Measurements from ENCODE around the gene SLIT3. TPM values are rescaled to one million over a fixed set of nuclear protein-coding genes. Genes with fewer than 3 reads are reported as not detected.

The SLIT3 gene
- total RNA-seq, 1 experiment from 2014 or later, result 2.0 TPM

- H3K4me3 ChIP-seq, result no peak overlapping the region
- H3K27me3 ChIP-seq, result no peaks in the 10 kb centered on the region
- no peaks in the 10 kb centered on the region for H3K4me1 ChIP-seq
- no peaks in the 10 kb centered on the region for H3K9me3 ChIP-seq (replicated peaks)
- no peak overlapping the region for H3K27ac ChIP-seq
- DNase-seq, result no peak
- no peaks in the 10 kb centered on the region for H3K36me3 ChIP-seq
Observed at GRCh38 chr5:168979135-168979534, 321.8 kb downstream of the SLIT3 start.

GRCh38 chr5:168978500-168978899 is 322.4 kb downstream of the SLIT3 start:
- Histone ChIP-seq H3K4me3 (no peak overlapping the region), H3K27me3 (no peaks in the 10 kb centered on the region), H3K4me1 (no peaks in the 10 kb centered on the region), H3K36me3 (no peaks in the 10 kb centered on the region), H3K9me3 (replicated peaks) (no peaks in the 10 kb centered on the region), H3K27ac (no peak overlapping the region)
- DNase-seq, result no peak

- Histone ChIP-seq H3K36me3 (no peaks in the 10 kb centered on the region), H3K27ac (no peak overlapping the region), H3K27me3 (no peaks in the 10 kb centered on the region), H3K4me1 (no peaks in the 10 kb centered on the region), H3K4me3 (no peak overlapping the region), H3K9me3 (replicated peaks) (no peaks in the 10 kb centered on the region)
- no peak for DNase-seq
Observed at GRCh38 chr5:168978015-168978414, 322.9 kb downstream of the SLIT3 start.

- Histone ChIP-seq H3K4me3 (no peak overlapping the region), H3K9me3 (replicated peaks) (no peaks in the 10 kb centered on the region), H3K36me3 (no peaks in the 10 kb centered on the region), H3K4me1 (no peaks in the 10 kb centered on the region), H3K27me3 (no peaks in the 10 kb centered on the region), H3K27ac (no peak overlapping the region)
- DNase-seq, result no peak
Observed at GRCh38 chr5:168976311-168976970, 324.5 kb downstream of the SLIT3 start.

- no peak overlapping the region for H3K4me3 ChIP-seq
- H3K27me3 ChIP-seq, result no peaks in the 10 kb centered on the region
- no peaks in the 10 kb centered on the region for H3K36me3 ChIP-seq
- DNase-seq, result no peak
- H3K9me3 ChIP-seq (replicated peaks), result no peaks in the 10 kb centered on the region
- H3K4me1 ChIP-seq, result no peaks in the 10 kb centered on the region
- H3K27ac ChIP-seq, result no peak overlapping the region
Observed at GRCh38 chr5:168975331-168975730, 325.6 kb downstream of the SLIT3 start.

- H3K27ac ChIP-seq, result no peak overlapping the region
- no peaks in the 10 kb centered on the region for H3K4me1 ChIP-seq
Observed at GRCh38 chr5:168974082-168974481, 326.9 kb downstream of the SLIT3 start.

GRCh38 chr5:168972731-168973130 is 328.2 kb downstream of the SLIT3 start:
- DNase-seq, result no peak
- Histone ChIP-seq H3K36me3 (no peaks in the 10 kb centered on the region), H3K9me3 (replicated peaks) (no peaks in the 10 kb centered on the region), H3K27me3 (no peaks in the 10 kb centered on the region), H3K27ac (no peak overlapping the region), H3K4me3 (no peak overlapping the region), H3K4me1 (no peaks in the 10 kb centered on the region)

More at GRCh38 chr5:168974082-168974481, 326.9 kb downstream of the SLIT3 start:
- Histone ChIP-seq H3K4me3 (no peak overlapping the region), H3K36me3 (no peaks in the 10 kb centered on the region), H3K27me3 (no peaks in the 10 kb centered on the region), H3K9me3 (replicated peaks) (no peaks in the 10 kb centered on the region)
- no peak for DNase-seq

- Histone ChIP-seq H3K4me1 (no peaks in the 10 kb centered on the region), H3K4me3 (no peak overlapping the region), H3K9me3 (replicated peaks) (no peaks in the 10 kb centered on the region), H3K27me3 (no peaks in the 10 kb centered on the region), H3K36me3 (no peaks in the 10 kb centered on the region), H3K27ac (no peak overlapping the region)
- DNase-seq, result no peak
Observed at GRCh38 chr5:168971100-168971499, 329.8 kb downstream of the SLIT3 start.

- Histone ChIP-seq H3K36me3 (no peaks in the 10 kb centered on the region), H3K27ac (no peak overlapping the region), H3K27me3 (no peaks in the 10 kb centered on the region), H3K4me3 (no peak overlapping the region), H3K9me3 (replicated peaks) (no peaks in the 10 kb centered on the region), H3K4me1 (no peaks in the 10 kb centered on the region)
- no peak for DNase-seq
Observed at GRCh38 chr5:168969326-168969886, 331.5 kb downstream of the SLIT3 start.

GRCh38 chr5:168967882-168968620 is 332.9 kb downstream of the SLIT3 start:
- H3K4me3 ChIP-seq, result no peak overlapping the region
- no peaks in the 10 kb centered on the region for H3K27me3 ChIP-seq
- no peaks in the 10 kb centered on the region for H3K9me3 ChIP-seq (replicated peaks)
- no peaks in the 10 kb centered on the region for H3K4me1 ChIP-seq
- no peak for DNase-seq
- no peak overlapping the region for H3K27ac ChIP-seq
- H3K36me3 ChIP-seq, result no peaks in the 10 kb centered on the region

- DNase-seq, result no peak
- Histone ChIP-seq H3K27ac (no peak overlapping the region), H3K36me3 (no peaks in the 10 kb centered on the region), H3K9me3 (replicated peaks) (no peaks in the 10 kb centered on the region), H3K27me3 (peaks cover 3% of the 10 kb centered on the region; the same call in 1 of the 2 replicates), H3K4me3 (no peak overlapping the region), H3K4me1 (no peaks in the 10 kb centered on the region)
Observed at GRCh38 chr5:168965638-168966037, 335.3 kb downstream of the SLIT3 start.

GRCh38 chr5:168964182-168964581 is 336.8 kb downstream of the SLIT3 start:
- Histone ChIP-seq H3K27ac (no peak overlapping the region), H3K9me3 (replicated peaks) (no peaks in the 10 kb centered on the region), H3K4me1 (no peaks in the 10 kb centered on the region), H3K4me3 (no peak overlapping the region), H3K27me3 (peaks cover 3% of the 10 kb centered on the region; the same call in 1 of the 2 replicates), H3K36me3 (no peaks in the 10 kb centered on the region)
- DNase-seq, result no peak

- no peaks in the 10 kb centered on the region for H3K9me3 ChIP-seq (replicated peaks)
- no peaks in the 10 kb centered on the region for H3K4me1 ChIP-seq
- DNase-seq, result no peak
- H3K27ac ChIP-seq, result no peak overlapping the region
- no peaks in the 10 kb centered on the region for H3K36me3 ChIP-seq
- no peak overlapping the region for H3K4me3 ChIP-seq
- H3K27me3 ChIP-seq, result peaks cover 3% of the 10 kb centered on the region; the same call in 1 of the 2 replicates
Observed at GRCh38 chr5:168962306-168962705, 338.6 kb downstream of the SLIT3 start.

GRCh38 chr5:168961681-168962080 is 339.3 kb downstream of the SLIT3 start:
- Histone ChIP-seq H3K36me3 (no peaks in the 10 kb centered on the region), H3K4me1 (no peaks in the 10 kb centered on the region), H3K4me3 (no peak overlapping the region), H3K9me3 (replicated peaks) (no peaks in the 10 kb centered on the region), H3K27me3 (peaks cover 3% of the 10 kb centered on the region; the same call in 1 of the 2 replicates), H3K27ac (no peak overlapping the region)
- DNase-seq, result no peak

- no peaks in the 10 kb centered on the region for H3K36me3 ChIP-seq
- no peak for DNase-seq
- H3K9me3 ChIP-seq (replicated peaks), result no peaks in the 10 kb centered on the region
Observed at GRCh38 chr5:168960497-168960896, 340.4 kb downstream of the SLIT3 start.

More at GRCh38 chr5:168960497-168960896, 340.4 kb downstream of the SLIT3 start:
- H3K27me3 ChIP-seq, result peaks cover 3% of the 10 kb centered on the region; the same call in 1 of the 2 replicates
- no peaks in the 10 kb centered on the region for H3K4me1 ChIP-seq
- no peak overlapping the region for H3K4me3 ChIP-seq
- H3K27ac ChIP-seq, result no peak overlapping the region
